ENCODE results near the gene TDO2.
A peak's percentile ranks its signal among the peaks of the same experiment; 100 is the strongest.
"Not testable (repeated sequence)": the region's sequence is repeated elsewhere in the genome, so short reads cannot be mapped to it uniquely, and the experiment has no call there.

The TDO2 gene

DNA sequence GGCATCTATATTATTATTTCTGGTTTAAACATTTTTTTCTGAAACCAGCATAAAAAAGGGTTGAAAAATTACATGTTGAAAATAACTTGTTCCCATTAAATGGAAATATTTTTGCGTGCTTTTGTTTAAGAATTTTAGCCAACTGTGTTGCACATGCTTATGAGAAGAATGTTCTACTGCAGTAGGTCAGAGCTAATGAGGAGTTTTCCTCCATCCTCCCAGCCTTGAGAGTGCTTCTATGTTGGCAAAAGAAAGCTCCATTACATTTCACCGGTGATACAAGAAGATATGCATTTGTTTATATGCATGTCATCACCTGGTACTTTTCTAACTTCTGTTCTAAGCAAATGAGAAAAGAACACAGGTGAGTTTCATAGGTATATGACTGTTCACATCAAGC, 13.6 kb upstream of the TDO2 start:
- TF ChIP-seq, protein P1, sequence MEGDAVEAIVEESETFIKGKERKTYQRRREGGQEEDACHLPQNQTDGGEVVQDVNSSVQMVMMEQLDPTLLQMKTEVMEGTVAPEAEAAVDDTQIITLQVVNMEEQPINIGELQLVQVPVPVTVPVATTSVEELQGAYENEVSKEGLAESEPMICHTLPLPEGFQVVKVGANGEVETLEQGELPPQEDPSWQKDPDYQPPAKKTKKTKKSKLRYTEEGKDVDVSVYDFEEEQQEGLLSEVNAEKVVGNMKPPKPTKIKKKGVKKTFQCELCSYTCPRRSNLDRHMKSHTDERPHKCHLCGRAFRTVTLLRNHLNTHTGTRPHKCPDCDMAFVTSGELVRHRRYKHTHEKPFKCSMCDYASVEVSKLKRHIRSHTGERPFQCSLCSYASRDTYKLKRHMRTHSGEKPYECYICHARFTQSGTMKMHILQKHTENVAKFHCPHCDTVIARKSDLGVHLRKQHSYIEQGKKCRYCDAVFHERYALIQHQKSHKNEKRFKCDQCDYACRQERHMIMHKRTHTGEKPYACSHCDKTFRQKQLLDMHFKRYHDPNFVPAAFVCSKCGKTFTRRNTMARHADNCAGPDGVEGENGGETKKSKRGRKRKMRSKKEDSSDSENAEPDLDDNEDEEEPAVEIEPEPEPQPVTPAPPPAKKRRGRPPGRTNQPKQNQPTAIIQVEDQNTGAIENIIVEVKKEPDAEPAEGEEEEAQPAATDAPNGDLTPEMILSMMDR (IDR thresholded peaks at IDR 0.05; ENCODE audit: low read depth, low read length): no peak
- DNase-seq (ENCODE audit: extremely low read depth, low read depth): no peak

DNA sequence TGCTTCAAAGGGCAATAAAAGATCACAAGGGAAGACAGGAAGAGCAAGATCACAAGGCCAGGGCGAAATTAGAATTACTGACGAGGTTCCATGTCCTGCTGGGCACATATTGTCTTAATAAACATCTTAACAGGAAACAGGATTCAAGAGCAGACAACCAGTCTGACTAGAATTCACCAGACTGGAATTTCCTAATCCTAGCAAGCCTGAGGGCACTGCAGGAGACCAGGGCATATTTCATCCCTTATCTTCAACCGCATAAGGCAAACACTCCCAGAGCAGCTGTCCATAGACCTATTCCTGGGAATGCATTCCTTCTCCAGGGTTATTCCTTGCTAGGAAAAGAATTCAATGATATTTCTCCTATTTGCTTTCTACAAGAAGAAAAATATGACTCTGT, 12.4 kb upstream of the TDO2 start:
- DNase-seq (ENCODE audit: extremely low read depth, low read depth): no peak
- TF ChIP-seq, protein P1 (IDR thresholded peaks at IDR 0.05; ENCODE audit: low read depth, low read length): no peak

DNA sequence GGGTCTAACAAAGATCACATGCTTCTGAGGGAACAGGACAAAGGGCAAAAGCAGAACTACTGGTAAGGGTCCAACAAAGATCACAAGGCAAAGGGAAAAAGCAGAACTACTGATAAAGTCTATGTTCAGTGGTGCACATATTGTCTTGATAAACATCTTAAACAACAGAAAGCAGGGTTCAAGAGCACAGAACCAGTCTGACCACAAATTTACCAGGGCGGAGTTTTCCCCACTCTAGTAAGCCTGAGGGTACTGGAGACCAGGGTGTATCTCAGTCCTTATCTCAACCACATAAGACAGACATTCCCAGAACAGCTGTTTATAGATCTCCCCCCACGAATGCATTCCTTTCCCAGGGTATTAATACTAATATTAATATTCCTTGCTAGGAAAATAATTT, 5.1 kb upstream of the TDO2 start:
- not testable (repeated sequence) for DNase-seq (ENCODE audit: extremely low read depth, low read depth)

DNA sequence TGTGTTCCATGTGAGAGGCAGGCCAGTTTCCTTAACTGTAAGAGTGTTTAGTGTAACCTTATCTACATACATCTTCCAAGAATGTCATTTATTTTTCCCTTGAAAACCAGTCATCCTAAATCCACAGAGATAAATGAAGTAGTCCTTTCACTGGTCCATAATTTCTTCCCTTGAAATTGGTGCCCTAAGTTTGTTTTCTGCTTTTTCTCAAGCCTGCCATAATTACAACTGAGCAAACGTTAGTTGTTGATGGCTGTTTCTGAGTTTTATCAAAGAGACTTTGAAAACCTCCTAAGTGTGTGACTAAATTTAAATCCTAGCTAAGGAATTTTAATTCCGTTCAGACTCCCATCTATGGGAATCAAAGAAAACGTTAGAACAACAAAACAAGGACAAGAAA, 3.6 kb upstream of the TDO2 start:
- DNase-seq (ENCODE audit: extremely low read depth, low read depth): no peak
- TF ChIP-seq, protein P1 (IDR thresholded peaks at IDR 0.05; ENCODE audit: low read depth, low read length): no peak

DNA sequence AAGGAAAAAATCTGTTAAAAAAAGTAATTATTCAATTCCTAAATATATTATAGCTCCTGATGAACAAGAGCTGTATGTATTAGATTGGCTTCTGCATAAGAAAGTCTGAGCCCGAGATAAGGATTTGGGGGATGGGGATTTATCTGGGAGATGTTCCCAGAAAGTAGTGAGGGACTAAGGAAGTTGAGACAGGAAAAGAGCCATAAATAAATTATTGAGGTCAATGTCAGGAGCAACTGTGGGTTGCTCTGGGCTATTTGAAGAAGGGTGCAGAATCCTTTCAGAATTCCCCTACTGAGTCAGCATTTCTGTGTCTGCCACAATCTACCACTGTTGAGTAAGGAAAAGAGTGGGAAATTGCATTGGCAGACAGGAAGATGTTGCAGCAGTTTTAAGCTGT, 3.1 kb upstream of the TDO2 start:
- peak; percentile 5 for DNase-seq (ENCODE audit: extremely low read depth, low read depth)
- TF ChIP-seq, protein P1 (IDR thresholded peaks at IDR 0.05; ENCODE audit: low read depth, low read length): no peak

DNA sequence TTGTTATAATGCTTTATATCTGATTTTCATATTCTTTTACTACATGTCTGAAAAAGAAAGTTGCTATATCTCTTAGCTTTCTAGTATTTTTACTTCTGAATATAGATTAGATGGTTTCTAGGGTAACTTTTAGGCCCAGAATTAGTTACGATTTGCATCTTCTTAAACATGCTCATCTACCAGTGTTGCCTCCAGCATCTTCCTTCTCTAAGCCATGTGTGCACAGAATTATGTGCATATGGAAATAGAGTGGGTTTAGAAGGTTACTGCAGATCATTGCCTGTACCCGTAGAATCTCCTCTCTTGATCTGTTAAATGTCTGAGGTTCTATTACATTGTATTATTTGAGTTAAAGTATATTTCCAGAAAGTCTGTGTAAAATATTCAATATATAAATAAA, 2.5 kb upstream of the TDO2 start:
- no peak for DNase-seq (ENCODE audit: extremely low read depth, low read depth)
- TF ChIP-seq, protein P1 (IDR thresholded peaks at IDR 0.05; ENCODE audit: low read depth, low read length): no peak

DNA sequence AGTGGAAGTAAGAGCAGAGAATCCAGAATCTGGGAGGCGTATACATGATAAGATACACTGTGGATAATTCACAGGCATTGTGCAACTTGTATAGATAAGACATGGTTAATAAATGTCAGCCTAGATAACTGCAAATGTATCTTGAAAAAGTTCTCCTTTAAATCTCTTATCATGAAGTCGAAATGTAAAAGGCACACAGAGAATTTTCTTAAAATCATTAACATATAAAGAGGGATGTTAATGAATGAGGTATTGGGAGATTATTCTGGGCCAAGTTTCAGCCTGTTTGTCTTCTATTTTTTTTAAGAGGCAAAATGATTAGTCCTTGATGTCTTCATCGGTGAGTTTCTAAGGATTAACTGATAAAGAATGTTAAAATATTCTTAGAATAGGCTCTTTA, 835 bp downstream of the TDO2 start:
- TF ChIP-seq, protein P1 (IDR thresholded peaks at IDR 0.05; ENCODE audit: low read depth, low read length): no peak
- no peak for DNase-seq (ENCODE audit: extremely low read depth, low read depth)

DNA sequence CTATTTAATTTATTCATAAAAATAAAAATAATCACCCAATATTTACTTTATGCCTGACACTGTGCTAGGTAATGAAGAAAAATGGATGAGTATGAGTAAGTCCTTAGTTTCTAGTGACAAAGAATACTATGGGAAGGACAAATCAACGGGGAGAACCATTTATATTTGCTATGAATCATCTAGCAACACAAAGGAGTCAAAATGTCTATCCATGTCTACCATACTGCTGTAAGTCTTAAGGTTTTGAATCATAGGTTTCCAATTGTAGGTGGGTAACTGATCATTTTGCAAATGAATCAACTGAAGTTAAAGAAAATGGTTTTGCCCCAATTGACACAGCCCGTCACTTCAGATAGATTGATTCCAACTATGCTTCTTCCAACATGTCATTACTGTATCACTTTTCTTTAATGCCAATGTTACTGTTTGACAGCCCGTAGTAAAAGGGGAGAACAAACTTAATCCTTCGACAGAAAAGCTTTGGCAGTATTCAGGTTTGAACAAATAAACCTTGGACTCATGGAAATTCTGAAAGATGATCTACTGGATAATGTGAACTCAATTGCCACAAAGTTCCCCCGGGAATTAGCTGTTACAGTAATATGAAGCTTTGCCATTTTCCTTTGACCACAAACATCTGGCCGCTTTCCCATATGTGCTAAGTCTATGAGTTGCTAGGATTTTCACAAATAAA, 3.2 kb downstream of the TDO2 start:
- peak; percentile 98 for DNase-seq (ENCODE audit: extremely low read depth, low read depth)
- TF ChIP-seq, protein P1 (IDR thresholded peaks at IDR 0.05; ENCODE audit: low read depth, low read length): no peak
